Smooth muscle cell (in vitro differentiated cells): ENCODE results near the gene CHCT1. TPM values are rescaled to one million over a fixed set of nuclear protein-coding genes. Genes with fewer than 3 reads are reported as not detected.

Source experiments
- DNase-seq: peaks from one replicate; lab custom pipeline; 2025; ENCODE audit not compliant: unreplicated experiment; lab: John Stamatoyannopoulos, UW
- H2AFZ ChIP-seq: fragments of 200-600 bp; sonication (generic); 2 replicates; pipeline ENCODE4 v1.6.0; 2016; ENCODE audit warnings: antibody characterized with exemption, low read depth, mild to moderate bottlenecking
- H3F3A ChIP-seq: fragments of 200-600 bp; sonication (generic); 2 replicates; pipeline ENCODE4 v1.6.0; 2017; ENCODE audit warnings: antibody characterized with exemption, low read depth
- H3K27ac ChIP-seq: fragments of 200-600 bp; sonication (generic); 2 replicates; pipeline ENCODE4 v1.5.1; 2016; ENCODE audit warnings: low read depth, mild to moderate bottlenecking
- H3K27me3 ChIP-seq: fragments of 200-600 bp; sonication (generic); 2 replicates; pipeline ENCODE4 v1.6.1; 2016; ENCODE audit warnings: low read depth, mild to moderate bottlenecking
- H3K36me3 ChIP-seq: fragments of 200-600 bp; sonication (generic); 2 replicates; pipeline ENCODE4 v1.5.1; 2016; ENCODE audit warnings: low read depth
- H3K4me1 ChIP-seq: fragments of 200-600 bp; sonication (generic); 2 replicates; pipeline ENCODE4 v1.5.1; 2016; ENCODE audit warnings: low read depth
- H3K4me2 ChIP-seq: fragments of 200-600 bp; sonication (generic); 2 replicates; pipeline ENCODE4 v1.6.0; 2016; ENCODE audit warnings: mild to moderate bottlenecking
- H3K4me3 ChIP-seq: fragments of 200-600 bp; sonication (generic); 2 replicates; pipeline ENCODE4 v1.5.1; 2016; ENCODE audit warnings: mild to moderate bottlenecking
- H3K79me2 ChIP-seq: fragments of 200-600 bp; sonication (generic); 2 replicates; pipeline ENCODE4 v1.6.0; 2016; ENCODE audit warnings: low read depth, mild to moderate bottlenecking
- H3K9ac ChIP-seq: fragments of 200-600 bp; sonication (generic); 2 replicates; pipeline ENCODE4 v1.6.0; 2016; ENCODE audit warnings: low read depth
- H3K9me3 ChIP-seq: fragments of 200-600 bp; sonication (generic); replicated peaks from 2 replicates; pipeline ENCODE4 v1.5.1; 2016; ENCODE audit warnings: low read depth
- H4K20me1 ChIP-seq: fragments of 200-600 bp; sonication (generic); 2 replicates; pipeline ENCODE4 v1.6.0; 2016; ENCODE audit warnings: low read depth
- WGBS: methylation state at CpG from one replicate; pipeline ENCODE4 v1.1.7; 2016; ENCODE audit warnings: low lambda C conversion rate; 5-methylcytosine and 5-hydroxymethylcytosine counted together
- polyA plus RNA-seq: library from polyadenylated mRNA; unstranded; fragments of >200 nt; fragmentation: Nextera tagmentation; extraction: Ambion mirVana; gene quantifications from 2 replicates; pipeline ENCODE4 v1.2.1, GENCODE V29; 2016
- total RNA-seq: library from RNA; depleted of rRNA; stranded (reverse); fragments of >200 nt; gene quantifications from 2 replicates; pipeline ENCODE4 v1.2.3, GENCODE V29; 2014
- TF ChIP-seq, protein P1 (sequence below): fragments of 200-600 bp; sonication (generic); IDR thresholded peaks from 2 replicates; pipeline ENCODE4 v1.5.1; 2017; ENCODE audit warnings: borderline replicate concordance, mild to moderate bottlenecking, antibody characterized with exemption; ENCODE audit not compliant: insufficient read depth, poor library complexity, severe bottlenecking

CHCT1 gene
- total and polyA plus RNA-seq, 2 experiments from 2014 or later, result not detected

DNA sequence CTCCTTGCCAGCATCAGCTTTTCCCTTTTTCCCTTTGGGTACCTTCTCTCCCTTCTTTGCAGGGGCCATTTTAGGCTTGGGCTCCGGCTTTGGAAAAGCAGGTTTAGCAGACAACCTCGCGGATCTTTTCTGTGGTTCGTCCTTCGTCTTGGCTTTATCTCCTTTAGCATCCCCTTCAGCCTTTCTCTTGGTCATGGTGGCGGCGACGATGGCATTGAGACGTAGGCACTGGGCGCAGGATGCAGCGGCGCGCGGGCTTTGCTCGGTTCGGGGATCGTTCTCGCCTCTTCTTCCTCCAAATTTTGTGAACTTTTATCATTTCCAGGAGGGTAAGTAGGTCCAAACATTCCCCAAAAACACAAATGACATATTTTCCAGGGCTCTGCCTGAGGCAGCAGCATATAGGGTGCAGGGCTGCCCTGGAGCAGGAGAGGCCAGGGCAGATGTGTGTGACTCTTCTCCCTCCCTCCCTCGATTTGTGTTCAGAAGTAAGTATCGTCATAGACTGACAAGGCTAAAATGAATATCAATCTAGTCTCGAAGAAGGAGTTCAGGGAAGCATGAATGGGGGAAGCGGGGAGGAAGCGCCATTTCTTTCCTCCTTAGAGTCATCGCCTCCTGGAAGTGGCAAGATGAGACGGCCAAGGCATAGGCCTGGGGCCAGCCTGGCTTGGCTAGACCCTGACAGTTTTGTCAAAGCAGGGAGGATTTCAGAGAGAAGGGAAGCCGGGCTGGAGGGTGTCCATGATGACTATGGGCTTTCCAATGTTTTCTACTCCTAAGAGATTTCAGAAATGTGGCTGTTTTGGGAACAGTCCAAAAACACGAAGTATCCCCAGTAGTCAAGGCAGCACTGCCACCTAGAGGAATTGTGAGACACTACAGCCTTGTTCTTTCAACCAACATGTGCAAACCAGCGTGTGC, 13.2 kb downstream of the CHCT1 start:
- Histone ChIP-seq H3K27me3 (no peaks in the 10 kb centered on the region), H3F3A (no peaks in the 10 kb centered on the region), H3K9ac (no peak overlapping the region), H3K79me2 (no peaks in the 10 kb centered on the region), H3K36me3 (no peaks in the 10 kb centered on the region), H3K4me2 (no peak overlapping the region), H3K27ac (no peak overlapping the region), H3K4me3 (no peak overlapping the region), H3K4me1 (no peaks in the 10 kb centered on the region), H4K20me1 (no peaks in the 10 kb centered on the region), H2AFZ (no peak overlapping the region), H3K9me3 (no peaks in the 10 kb centered on the region)
- 83% methylated on average over 28 of the region's 28 CpGs for WGBS
- TF ChIP-seq, protein P1, sequence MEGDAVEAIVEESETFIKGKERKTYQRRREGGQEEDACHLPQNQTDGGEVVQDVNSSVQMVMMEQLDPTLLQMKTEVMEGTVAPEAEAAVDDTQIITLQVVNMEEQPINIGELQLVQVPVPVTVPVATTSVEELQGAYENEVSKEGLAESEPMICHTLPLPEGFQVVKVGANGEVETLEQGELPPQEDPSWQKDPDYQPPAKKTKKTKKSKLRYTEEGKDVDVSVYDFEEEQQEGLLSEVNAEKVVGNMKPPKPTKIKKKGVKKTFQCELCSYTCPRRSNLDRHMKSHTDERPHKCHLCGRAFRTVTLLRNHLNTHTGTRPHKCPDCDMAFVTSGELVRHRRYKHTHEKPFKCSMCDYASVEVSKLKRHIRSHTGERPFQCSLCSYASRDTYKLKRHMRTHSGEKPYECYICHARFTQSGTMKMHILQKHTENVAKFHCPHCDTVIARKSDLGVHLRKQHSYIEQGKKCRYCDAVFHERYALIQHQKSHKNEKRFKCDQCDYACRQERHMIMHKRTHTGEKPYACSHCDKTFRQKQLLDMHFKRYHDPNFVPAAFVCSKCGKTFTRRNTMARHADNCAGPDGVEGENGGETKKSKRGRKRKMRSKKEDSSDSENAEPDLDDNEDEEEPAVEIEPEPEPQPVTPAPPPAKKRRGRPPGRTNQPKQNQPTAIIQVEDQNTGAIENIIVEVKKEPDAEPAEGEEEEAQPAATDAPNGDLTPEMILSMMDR, result peak; percentile 85
- DNase-seq, result peak; percentile 4

DNA sequence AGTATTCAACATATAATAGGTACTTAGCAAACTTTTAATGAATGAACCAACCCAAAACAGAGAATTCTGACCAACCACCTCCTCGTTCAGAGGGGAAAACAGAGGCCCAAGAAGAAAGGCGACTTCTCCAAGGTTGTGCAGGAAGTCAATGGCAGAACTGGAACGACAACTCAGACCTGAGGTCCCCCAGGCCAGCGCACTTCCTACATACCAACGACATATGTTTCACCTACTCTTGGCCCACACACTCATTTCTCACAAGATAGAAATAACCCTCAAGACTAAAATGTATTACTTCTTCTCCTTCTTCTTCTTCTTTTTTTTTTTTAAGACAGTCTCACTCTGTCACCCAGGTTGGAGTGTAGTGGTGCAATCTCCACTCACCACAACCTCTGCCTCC, 14.4 kb downstream of the CHCT1 start:
- no peak overlapping the region for H3K27ac ChIP-seq
- H3K4me3 ChIP-seq, result no peak overlapping the region
- H3K27me3 ChIP-seq, result no peaks in the 10 kb centered on the region
- no peak for DNase-seq
- no peak overlapping the region for H3K9ac ChIP-seq
- no peaks in the 10 kb centered on the region for H3K9me3 ChIP-seq
- H3K79me2 ChIP-seq, result no peaks in the 10 kb centered on the region
- TF ChIP-seq, protein P1, result no peak
- H2AFZ ChIP-seq, result no peak overlapping the region
- H3F3A ChIP-seq, result no peaks in the 10 kb centered on the region
- H3K36me3 ChIP-seq, result no peaks in the 10 kb centered on the region
- no peaks in the 10 kb centered on the region for H3K4me1 ChIP-seq
- no peaks in the 10 kb centered on the region for H4K20me1 ChIP-seq
- no peak overlapping the region for H3K4me2 ChIP-seq
- 73% methylated on average over 5 of the region's 5 CpGs for WGBS

DNA sequence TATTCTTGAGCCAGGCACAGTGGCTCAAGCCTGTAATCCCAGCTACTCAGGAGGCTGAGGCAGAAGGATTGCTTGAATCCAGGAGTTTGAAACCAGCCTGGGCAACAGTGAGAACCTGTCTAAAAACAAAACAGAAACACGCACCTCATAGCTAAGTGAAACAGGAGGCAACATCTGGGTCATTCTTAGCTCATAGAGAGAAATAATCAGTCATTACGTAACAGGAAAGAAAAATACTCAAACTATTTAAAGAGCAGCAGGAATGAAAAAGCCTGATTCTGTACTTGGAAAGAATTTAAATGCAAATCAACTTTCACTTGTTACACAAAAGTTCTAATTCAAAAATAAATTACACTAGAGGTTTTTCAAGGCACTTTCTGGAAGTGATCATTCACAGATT, 17.2 kb downstream of the CHCT1 start:
- H3K9ac ChIP-seq, result no peak overlapping the region
- H3K36me3 ChIP-seq, result no peaks in the 10 kb centered on the region
- H4K20me1 ChIP-seq, result no peaks in the 10 kb centered on the region
- TF ChIP-seq, protein P1, result no peak
- H3K79me2 ChIP-seq, result no peaks in the 10 kb centered on the region
- H3K27ac ChIP-seq, result no peak overlapping the region
- no peak overlapping the region for H3K4me3 ChIP-seq
- no peaks in the 10 kb centered on the region for H3K9me3 ChIP-seq
- no peaks in the 10 kb centered on the region for H3K27me3 ChIP-seq
- no peak overlapping the region for H3K4me2 ChIP-seq
- H3K4me1 ChIP-seq, result peaks cover 8% of the 10 kb centered on the region
- no peak for DNase-seq
- 75% methylated on average over 2 of the region's 2 CpGs for WGBS
- no peak overlapping the region for H2AFZ ChIP-seq
- peaks cover 12% of the 10 kb centered on the region for H3F3A ChIP-seq
